ENCODE data around the gene TDRD7. TPM values are rescaled to one million over a fixed set of nuclear protein-coding genes. Genes with fewer than 3 reads are reported as not detected.

Gene TDRD7
- total and polyA plus RNA-seq, 2 of the 13 experiments (the other 11 are each of a cell fraction or from before 2014, with no cell fraction given) = 9.8 to 15.5 TPM

DNA sequence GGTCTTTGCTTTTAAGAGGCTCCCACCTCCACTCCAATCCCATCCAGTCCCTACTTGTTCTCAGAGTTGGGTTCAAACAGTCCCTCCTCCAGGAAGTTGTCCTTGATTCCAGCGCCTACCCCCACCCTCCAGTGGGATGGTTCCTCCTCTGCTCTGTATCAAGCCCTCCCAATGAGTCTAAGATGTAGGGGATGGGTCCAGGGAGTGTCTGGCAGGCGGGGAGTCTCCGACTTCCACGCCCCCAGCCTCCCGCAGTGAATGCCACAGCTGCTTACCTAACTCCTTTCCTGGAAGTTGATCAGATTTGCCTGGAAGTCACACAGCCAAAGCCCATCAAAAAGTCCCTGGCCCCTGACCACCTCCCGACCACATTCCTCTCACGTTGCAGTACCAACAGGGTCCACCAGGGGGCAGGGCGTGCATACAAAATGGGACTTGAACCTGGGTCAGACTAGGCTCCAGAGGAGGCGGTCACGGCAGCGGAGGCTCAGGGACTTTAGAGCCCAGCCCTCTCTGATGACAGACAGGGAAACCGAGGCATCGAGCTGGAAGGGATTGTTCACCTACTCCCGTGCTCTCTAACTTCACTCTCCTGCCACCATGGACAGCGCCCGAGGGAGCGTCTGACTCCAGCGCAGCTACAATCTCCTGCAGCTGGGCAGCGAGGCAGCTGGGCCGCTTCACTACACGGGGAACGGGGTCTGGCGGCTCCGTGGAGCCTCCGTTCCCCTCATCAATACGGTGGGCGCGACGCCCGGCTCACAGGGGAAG, 25.0 kb upstream of the TDRD7 start (continued):
- TF ChIP-seq, protein P1, sequence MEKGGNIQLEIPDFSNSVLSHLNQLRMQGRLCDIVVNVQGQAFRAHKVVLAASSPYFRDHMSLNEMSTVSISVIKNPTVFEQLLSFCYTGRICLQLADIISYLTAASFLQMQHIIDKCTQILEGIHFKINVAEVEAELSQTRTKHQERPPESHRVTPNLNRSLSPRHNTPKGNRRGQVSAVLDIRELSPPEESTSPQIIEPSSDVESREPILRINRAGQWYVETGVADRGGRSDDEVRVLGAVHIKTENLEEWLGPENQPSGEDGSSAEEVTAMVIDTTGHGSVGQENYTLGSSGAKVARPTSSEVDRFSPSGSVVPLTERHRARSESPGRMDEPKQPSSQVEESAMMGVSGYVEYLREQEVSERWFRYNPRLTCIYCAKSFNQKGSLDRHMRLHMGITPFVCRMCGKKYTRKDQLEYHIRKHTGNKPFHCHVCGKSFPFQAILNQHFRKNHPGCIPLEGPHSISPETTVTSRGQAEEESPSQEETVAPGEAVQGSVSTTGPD (CRISPR knock-in tag; IDR thresholded peaks at IDR 0.05) = peak; percentile 73
- TF ChIP-seq HNRNPLL (IDR thresholded peaks at IDR 0.05; ENCODE audit: low read depth, low read length, poor library complexity, severe bottlenecking) (peak; percentile 16), ZNF562 (CRISPR knock-in tag; IDR thresholded peaks at IDR 0.05; ENCODE audit: borderline replicate concordance) (no peak), ZNF652 (CRISPR knock-in tag; IDR thresholded peaks at IDR 0.05; ENCODE audit: borderline replicate concordance, low read depth) (no peak; the same call in 1 of the 2 replicates), RCOR2 (CRISPR knock-in tag; IDR thresholded peaks at IDR 0.05) (peak; percentile 71; the same call in 1 of the 2 replicates), NR2F2 (IDR thresholded peaks at IDR 0.05; ENCODE audit: borderline replicate concordance, low read depth) (no peak), HHEX (CRISPR knock-in tag; IDR thresholded peaks at IDR 0.05) (no peak), ZNF24 (IDR thresholded peaks at IDR 0.05) (no peak), ZFP82 (CRISPR knock-in tag; IDR thresholded peaks at IDR 0.05; ENCODE audit: borderline replicate concordance) (0 out of 2 replicates have a peak, but pooled peaks have one; percentile 38), DR1 (CRISPR knock-in tag; IDR thresholded peaks at IDR 0.05) (no peak)
- TF ChIP-seq, protein P2, sequence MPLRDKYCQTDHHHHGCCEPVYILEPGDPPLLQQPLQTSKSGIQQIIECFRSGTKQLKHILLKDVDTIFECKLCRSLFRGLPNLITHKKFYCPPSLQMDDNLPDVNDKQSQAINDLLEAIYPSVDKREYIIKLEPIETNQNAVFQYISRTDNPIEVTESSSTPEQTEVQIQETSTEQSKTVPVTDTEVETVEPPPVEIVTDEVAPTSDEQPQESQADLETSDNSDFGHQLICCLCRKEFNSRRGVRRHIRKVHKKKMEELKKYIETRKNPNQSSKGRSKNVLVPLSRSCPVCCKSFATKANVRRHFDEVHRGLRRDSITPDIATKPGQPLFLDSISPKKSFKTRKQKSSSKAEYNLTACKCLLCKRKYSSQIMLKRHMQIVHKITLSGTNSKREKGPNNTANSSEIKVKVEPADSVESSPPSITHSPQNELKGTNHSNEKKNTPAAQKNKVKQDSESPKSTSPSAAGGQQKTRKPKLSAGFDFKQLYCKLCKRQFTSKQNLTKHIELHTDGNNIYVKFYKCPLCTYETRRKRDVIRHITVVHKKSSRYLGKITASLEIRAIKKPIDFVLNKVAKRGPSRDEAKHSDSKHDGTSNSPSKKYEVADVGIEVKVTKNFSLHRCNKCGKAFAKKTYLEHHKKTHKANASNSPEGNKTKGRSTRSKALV (CRISPR knock-in tag; IDR thresholded peaks at IDR 0.05) = 0 out of 2 replicates have a peak, but pooled peaks have one; percentile 79
- TF ChIP-seq, protein P3, sequence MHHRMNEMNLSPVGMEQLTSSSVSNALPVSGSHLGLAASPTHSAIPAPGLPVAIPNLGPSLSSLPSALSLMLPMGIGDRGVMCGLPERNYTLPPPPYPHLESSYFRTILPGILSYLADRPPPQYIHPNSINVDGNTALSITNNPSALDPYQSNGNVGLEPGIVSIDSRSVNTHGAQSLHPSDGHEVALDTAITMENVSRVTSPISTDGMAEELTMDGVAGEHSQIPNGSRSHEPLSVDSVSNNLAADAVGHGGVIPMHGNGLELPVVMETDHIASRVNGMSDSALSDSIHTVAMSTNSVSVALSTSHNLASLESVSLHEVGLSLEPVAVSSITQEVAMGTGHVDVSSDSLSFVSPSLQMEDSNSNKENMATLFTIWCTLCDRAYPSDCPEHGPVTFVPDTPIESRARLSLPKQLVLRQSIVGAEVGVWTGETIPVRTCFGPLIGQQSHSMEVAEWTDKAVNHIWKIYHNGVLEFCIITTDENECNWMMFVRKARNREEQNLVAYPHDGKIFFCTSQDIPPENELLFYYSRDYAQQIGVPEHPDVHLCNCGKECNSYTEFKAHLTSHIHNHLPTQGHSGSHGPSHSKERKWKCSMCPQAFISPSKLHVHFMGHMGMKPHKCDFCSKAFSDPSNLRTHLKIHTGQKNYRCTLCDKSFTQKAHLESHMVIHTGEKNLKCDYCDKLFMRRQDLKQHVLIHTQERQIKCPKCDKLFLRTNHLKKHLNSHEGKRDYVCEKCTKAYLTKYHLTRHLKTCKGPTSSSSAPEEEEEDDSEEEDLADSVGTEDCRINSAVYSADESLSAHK (CRISPR knock-in tag; IDR thresholded peaks at IDR 0.05; ENCODE audit: borderline replicate concordance) = no peak
- TF ChIP-seq, protein P4, sequence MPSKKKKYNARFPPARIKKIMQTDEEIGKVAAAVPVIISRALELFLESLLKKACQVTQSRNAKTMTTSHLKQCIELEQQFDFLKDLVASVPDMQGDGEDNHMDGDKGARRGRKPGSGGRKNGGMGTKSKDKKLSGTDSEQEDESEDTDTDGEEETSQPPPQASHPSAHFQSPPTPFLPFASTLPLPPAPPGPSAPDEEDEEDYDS (CRISPR knock-in tag; IDR thresholded peaks at IDR 0.05) = peak; percentile 47; the same call in 1 of the 2 replicates
- TF ChIP-seq, protein P5, sequence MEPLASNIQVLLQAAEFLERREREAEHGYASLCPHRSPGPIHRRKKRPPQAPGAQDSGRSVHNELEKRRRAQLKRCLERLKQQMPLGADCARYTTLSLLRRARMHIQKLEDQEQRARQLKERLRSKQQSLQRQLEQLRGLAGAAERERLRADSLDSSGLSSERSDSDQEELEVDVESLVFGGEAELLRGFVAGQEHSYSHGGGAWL (CRISPR knock-in tag; IDR thresholded peaks at IDR 0.05) = peak; percentile 87
- TF ChIP-seq, protein P6, sequence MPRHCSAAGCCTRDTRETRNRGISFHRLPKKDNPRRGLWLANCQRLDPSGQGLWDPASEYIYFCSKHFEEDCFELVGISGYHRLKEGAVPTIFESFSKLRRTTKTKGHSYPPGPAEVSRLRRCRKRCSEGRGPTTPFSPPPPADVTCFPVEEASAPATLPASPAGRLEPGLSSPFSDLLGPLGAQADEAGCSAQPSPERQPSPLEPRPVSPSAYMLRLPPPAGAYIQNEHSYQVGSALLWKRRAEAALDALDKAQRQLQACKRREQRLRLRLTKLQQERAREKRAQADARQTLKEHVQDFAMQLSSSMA (CRISPR knock-in tag; IDR thresholded peaks at IDR 0.05) = peak; percentile 70; the same call in 1 of the 2 replicates
- TF ChIP-seq, protein P7, sequence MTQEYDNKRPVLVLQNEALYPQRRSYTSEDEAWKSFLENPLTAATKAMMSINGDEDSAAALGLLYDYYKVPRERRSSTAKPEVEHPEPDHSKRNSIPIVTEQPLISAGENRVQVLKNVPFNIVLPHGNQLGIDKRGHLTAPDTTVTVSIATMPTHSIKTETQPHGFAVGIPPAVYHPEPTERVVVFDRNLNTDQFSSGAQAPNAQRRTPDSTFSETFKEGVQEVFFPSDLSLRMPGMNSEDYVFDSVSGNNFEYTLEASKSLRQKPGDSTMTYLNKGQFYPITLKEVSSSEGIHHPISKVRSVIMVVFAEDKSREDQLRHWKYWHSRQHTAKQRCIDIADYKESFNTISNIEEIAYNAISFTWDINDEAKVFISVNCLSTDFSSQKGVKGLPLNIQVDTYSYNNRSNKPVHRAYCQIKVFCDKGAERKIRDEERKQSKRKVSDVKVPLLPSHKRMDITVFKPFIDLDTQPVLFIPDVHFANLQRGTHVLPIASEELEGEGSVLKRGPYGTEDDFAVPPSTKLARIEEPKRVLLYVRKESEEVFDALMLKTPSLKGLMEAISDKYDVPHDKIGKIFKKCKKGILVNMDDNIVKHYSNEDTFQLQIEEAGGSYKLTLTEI (CRISPR knock-in tag; conservative IDR thresholded peaks at IDR 0.05) = no peak

Data from HepG2 (cell line).